ENCODE measurements around the gene CMTM1. TPM values are rescaled to one million over a fixed set of nuclear protein-coding genes. Genes with fewer than 3 reads are reported as not detected.

The CMTM1 gene
- total and polyA plus RNA-seq, 4 donors: 0.41 to 7.5 (median 2.9) TPM

GRCh38 chr16:66544016-66544757 lies 22.1 kb upstream of the CMTM1 start:
- H3K27ac ChIP-seq (ENCODE audit: low read depth in 1 of 2, low read length in 1 of 2): no peak overlapping the region
- H3K4me1 ChIP-seq (ENCODE audit: control insufficient read depth in 5 of 5, insufficient read depth in 5 of 5, low read length in 5 of 5): peaks cover 0 to 10% (median 3%) of the 10 kb centered on the region in 5 donors
- peaks cover 0 to 16% (median 5%) of the 10 kb centered on the region in 4 donors for H3K36me3 ChIP-seq (ENCODE audit: control insufficient read depth in 4 of 4, insufficient read depth in 4 of 4, low read length in 4 of 4)
- H3K9ac ChIP-seq (ENCODE audit: insufficient read depth in 1 of 2, low read length in 2 of 2): no peak overlapping the region
- ATAC-seq (ENCODE audit: insufficient read depth, low FRiP score): no peak
- DNase-seq: no peak
- TF ChIP-seq CTCF (IDR thresholded peaks at IDR 0.05; ENCODE audit: control extremely low read depth, extremely low read depth): no peak
- no peaks in the 10 kb centered on the region for H3K9me3 ChIP-seq (ENCODE audit: control insufficient read depth in 4 of 4, insufficient read depth in 3 of 4, low read length in 3 of 4)
- 50 to 58% methylated on average over 7 of the region's 7 CpGs for WGBS, 2 donors
- H3K27me3 ChIP-seq (ENCODE audit: control insufficient read depth in 3 of 3, insufficient read depth in 3 of 3, low read length in 2 of 3): no peaks in the 10 kb centered on the region
- H3K4me3 ChIP-seq: no peak overlapping the region

- H3K4me3 ChIP-seq: no peak overlapping the region
- DNase-seq: no peak
- ATAC-seq (ENCODE audit: insufficient read depth, low FRiP score): no peak
- H3K9me3 ChIP-seq (ENCODE audit: control insufficient read depth in 4 of 4, insufficient read depth in 3 of 4, low read length in 3 of 4): no peaks in the 10 kb centered on the region
- H3K36me3 ChIP-seq (ENCODE audit: control insufficient read depth in 4 of 4, insufficient read depth in 4 of 4, low read length in 4 of 4): peaks cover 0 to 7% (median 5%) of the 10 kb centered on the region in 4 donors
- no peak overlapping the region for H3K9ac ChIP-seq (ENCODE audit: insufficient read depth in 1 of 2, low read length in 2 of 2)
- H3K27ac ChIP-seq (ENCODE audit: low read depth in 1 of 2, low read length in 1 of 2): peak overlapping the region in 1 of 2 donors; percentile 49
- H3K4me1 ChIP-seq (ENCODE audit: control insufficient read depth in 5 of 5, insufficient read depth in 5 of 5, low read length in 5 of 5): peaks cover 5 to 31% (median 16%) of the 10 kb centered on the region in 5 donors
- no peaks in the 10 kb centered on the region for H3K27me3 ChIP-seq (ENCODE audit: control insufficient read depth in 3 of 3, insufficient read depth in 3 of 3, low read length in 2 of 3)
- TF ChIP-seq CTCF (IDR thresholded peaks at IDR 0.05; ENCODE audit: control extremely low read depth, extremely low read depth): no peak
- WGBS, 2 donors: 92 to 93% methylated on average over 5 of the region's 5 CpGs
Measured at GRCh38 chr16:66547101-66547989, 18.9 kb upstream of the CMTM1 start.

- Histone ChIP-seq H3K36me3 (ENCODE audit: control insufficient read depth in 4 of 4, insufficient read depth in 4 of 4, low read length in 4 of 4) (peaks cover 0 to 7% (median 4%) of the 10 kb centered on the region in 4 donors), H3K9me3 (ENCODE audit: control insufficient read depth in 4 of 4, insufficient read depth in 3 of 4, low read length in 3 of 4) (no peaks in the 10 kb centered on the region), H3K27me3 (ENCODE audit: control insufficient read depth in 3 of 3, insufficient read depth in 3 of 3, low read length in 2 of 3) (no peaks in the 10 kb centered on the region), H3K9ac (ENCODE audit: insufficient read depth in 1 of 2, low read length in 2 of 2) (no peak overlapping the region), H3K4me1 (ENCODE audit: control insufficient read depth in 5 of 5, insufficient read depth in 5 of 5, low read length in 5 of 5) (peaks cover 5 to 35% (median 15%) of the 10 kb centered on the region in 5 donors), H3K27ac (ENCODE audit: low read depth in 1 of 2, low read length in 1 of 2) (peak overlapping the region; percentile 13), H3K4me3 (no peak overlapping the region)
- no peak for TF ChIP-seq CTCF (IDR thresholded peaks at IDR 0.05; ENCODE audit: control extremely low read depth, extremely low read depth)
- WGBS, 2 donors: 78 to 83% methylated on average over 4 of the region's 4 CpGs
- DNase-seq (no peak), ATAC-seq (ENCODE audit: insufficient read depth, low FRiP score) (no peak)
Measured at GRCh38 chr16:66548068-66548467, 18.2 kb upstream of the CMTM1 start.

Measured in lung (tissue), 12 donors.